OCI-LY1 (cell line): ENCODE measurements around the gene CAPN11.

Experiments
- H2AFZ ChIP-seq: fragments of 200-600 bp; sonication (generic), shearing (Covaris generic); 2 replicates; pipeline ENCODE4 v1.6.0; 2014; ENCODE audit warnings: antibody characterized with exemption, mild to moderate bottlenecking, low read length
- H3F3A ChIP-seq: fragments of 200-600 bp; sonication (generic), shearing (Covaris generic); 2 replicates; pipeline ENCODE4 v1.6.0; 2014; ENCODE audit warnings: mild to moderate bottlenecking, antibody characterized with exemption, low read length, moderate library complexity; ENCODE audit not compliant: insufficient read depth
- H3K27ac ChIP-seq: fragments of 200-600 bp; sonication (generic); 2 replicates; pipeline ENCODE4 v1.5.1; 2014; ENCODE audit warnings: low read length, mixed run types, mild to moderate bottlenecking, low read depth; ENCODE audit not compliant: poor library complexity, severe bottlenecking
- H3K27me3 ChIP-seq: fragments of 200-600 bp; sonication (generic); 2 replicates; pipeline ENCODE4 v1.6.0; 2014; ENCODE audit warnings: antibody characterized with exemption, mild to moderate bottlenecking, low read length, moderate library complexity; ENCODE audit not compliant: insufficient read depth
- H3K36me3 ChIP-seq: fragments of 200-600 bp; sonication (generic); 2 replicates; pipeline ENCODE4 v1.6.1; 2014; ENCODE audit warnings: mild to moderate bottlenecking, antibody characterized with exemption, low read length, moderate library complexity, mixed read lengths; ENCODE audit not compliant: insufficient read depth
- H3K4me1 ChIP-seq: fragments of 200-600 bp; sonication (generic); 2 replicates; pipeline ENCODE4 v1.5.1; 2014; ENCODE audit warnings: mild to moderate bottlenecking, low read length, moderate library complexity; ENCODE audit not compliant: insufficient read depth, severe bottlenecking
- H3K4me2 ChIP-seq: fragments of 200-600 bp; sonication (generic), shearing (Covaris generic); 2 replicates; pipeline ENCODE4 v1.6.1; 2014; ENCODE audit warnings: low read length
- H3K4me3 ChIP-seq: fragments of 200-600 bp; sonication (generic); 2 replicates; pipeline ENCODE4 v1.5.1; 2014; ENCODE audit warnings: low read length, low read depth, mild to moderate bottlenecking, mixed read lengths; ENCODE audit not compliant: poor library complexity, severe bottlenecking
- H3K79me2 ChIP-seq: fragments of 200-600 bp; shearing (Covaris generic); 2 replicates; pipeline ENCODE4 v1.6.1; 2016; ENCODE audit warnings: mixed run types, low read length, mixed read lengths; ENCODE audit not compliant: insufficient read depth
- H3K9ac ChIP-seq: fragments of 200-600 bp; sonication (generic), shearing (Covaris generic); 2 replicates; pipeline ENCODE4 v1.6.1; 2014; ENCODE audit warnings: mild to moderate bottlenecking, low read length, mixed read lengths
- H3K9me2 ChIP-seq: fragments of 200-600 bp; sonication (generic), shearing (Covaris generic); 2 replicates; pipeline ENCODE4 v1.6.1; 2014; ENCODE audit warnings: low read depth, mild to moderate bottlenecking, low read length, mixed read lengths
- H3K9me3 ChIP-seq: fragments of 200-600 bp; shearing (Covaris generic); 2 replicates; pipeline ENCODE4 v1.6.1; 2014; ENCODE audit warnings: low read length, mixed read lengths
- H4K20me1 ChIP-seq: fragments of 200-600 bp; sonication (generic), shearing (Covaris generic); 2 replicates; pipeline ENCODE4 v1.6.0; 2016; ENCODE audit warnings: mild to moderate bottlenecking, low read length; ENCODE audit not compliant: insufficient read depth
- EZH2 ChIP-seq: fragments of 200-600 bp; sonication (generic), shearing (Covaris generic); IDR thresholded peaks from 2 replicates; pipeline ENCODE4 v1.8.0; 2017; ENCODE audit warnings: borderline replicate concordance, mixed run types, mild to moderate bottlenecking, antibody characterized with exemption, low read length, moderate library complexity, mixed read lengths
- TF ChIP-seq, protein P1 (sequence below): fragments of 200-600 bp; sonication (generic), shearing (Covaris generic); IDR thresholded peaks from 2 replicates; pipeline ENCODE4 v1.5.1; 2017; ENCODE audit warnings: mild to moderate bottlenecking, antibody characterized with exemption, low read length, moderate library complexity, mixed read lengths

CAPN11 gene

DNA sequence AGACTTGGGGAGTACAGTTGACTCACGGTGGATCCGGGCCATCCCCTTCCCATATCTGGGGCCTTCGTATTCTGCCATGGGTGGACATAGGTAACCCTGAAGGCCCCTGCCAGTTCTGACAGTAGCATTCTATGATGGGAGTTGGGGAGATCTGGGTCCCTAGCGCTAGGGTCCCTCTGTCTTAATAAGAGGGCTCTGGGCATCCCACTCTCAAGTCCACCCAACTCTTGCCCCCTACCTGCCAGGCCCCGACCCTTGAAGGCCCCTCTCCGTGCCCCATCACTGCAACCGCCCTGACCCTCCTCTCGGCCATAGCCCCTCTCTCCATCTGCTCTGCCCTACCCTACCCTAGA is 6.5 kb upstream of the CAPN11 start:
- Histone ChIP-seq H3K9ac (no peak overlapping the region), H3K9me3 (no peaks in the 10 kb centered on the region), H2AFZ (no peak overlapping the region), H3K4me1 (no peaks in the 10 kb centered on the region), H3K9me2 (no peaks in the 10 kb centered on the region), H3K79me2 (no peaks in the 10 kb centered on the region), H3K4me2 (no peak overlapping the region), H3K36me3 (no peaks in the 10 kb centered on the region), H3K27me3 (peaks cover 6% of the 10 kb centered on the region; the same call in 1 of the 2 replicates), H3F3A (no peaks in the 10 kb centered on the region), H3K27ac (no peak overlapping the region), H3K4me3 (no peak overlapping the region), H4K20me1 (no peaks in the 10 kb centered on the region)
- TF ChIP-seq EZH2, result no peak
- TF ChIP-seq, protein P1, sequence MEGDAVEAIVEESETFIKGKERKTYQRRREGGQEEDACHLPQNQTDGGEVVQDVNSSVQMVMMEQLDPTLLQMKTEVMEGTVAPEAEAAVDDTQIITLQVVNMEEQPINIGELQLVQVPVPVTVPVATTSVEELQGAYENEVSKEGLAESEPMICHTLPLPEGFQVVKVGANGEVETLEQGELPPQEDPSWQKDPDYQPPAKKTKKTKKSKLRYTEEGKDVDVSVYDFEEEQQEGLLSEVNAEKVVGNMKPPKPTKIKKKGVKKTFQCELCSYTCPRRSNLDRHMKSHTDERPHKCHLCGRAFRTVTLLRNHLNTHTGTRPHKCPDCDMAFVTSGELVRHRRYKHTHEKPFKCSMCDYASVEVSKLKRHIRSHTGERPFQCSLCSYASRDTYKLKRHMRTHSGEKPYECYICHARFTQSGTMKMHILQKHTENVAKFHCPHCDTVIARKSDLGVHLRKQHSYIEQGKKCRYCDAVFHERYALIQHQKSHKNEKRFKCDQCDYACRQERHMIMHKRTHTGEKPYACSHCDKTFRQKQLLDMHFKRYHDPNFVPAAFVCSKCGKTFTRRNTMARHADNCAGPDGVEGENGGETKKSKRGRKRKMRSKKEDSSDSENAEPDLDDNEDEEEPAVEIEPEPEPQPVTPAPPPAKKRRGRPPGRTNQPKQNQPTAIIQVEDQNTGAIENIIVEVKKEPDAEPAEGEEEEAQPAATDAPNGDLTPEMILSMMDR, result peak; percentile 24; the same call in 1 of the 2 replicates

DNA sequence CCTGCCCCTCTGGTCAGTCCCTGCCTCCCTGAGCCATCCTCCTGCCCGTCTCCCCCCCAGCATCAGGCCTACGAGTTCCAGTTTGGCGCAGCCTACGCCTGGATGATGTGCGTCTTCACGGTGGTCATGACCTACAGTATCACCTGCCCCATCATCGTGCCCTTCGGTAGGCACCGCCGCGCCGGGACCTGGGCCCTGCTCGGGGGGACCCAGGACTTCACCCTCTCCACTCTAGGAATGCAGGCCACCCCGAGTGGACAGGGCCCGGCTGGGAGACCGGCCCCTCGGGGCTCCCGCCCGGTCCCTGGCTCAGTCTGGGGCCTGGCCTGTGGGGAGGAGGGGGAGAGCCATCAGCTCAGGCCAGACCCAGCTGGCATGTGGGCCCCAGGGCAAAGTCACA is 6.1 kb upstream of the CAPN11 start:
- H3K4me2 ChIP-seq, result no peak overlapping the region
- H3K79me2 ChIP-seq, result no peaks in the 10 kb centered on the region
- H2AFZ ChIP-seq, result no peak overlapping the region
- H3F3A ChIP-seq, result no peaks in the 10 kb centered on the region
- H3K9me2 ChIP-seq, result no peaks in the 10 kb centered on the region
- H3K4me3 ChIP-seq, result no peak overlapping the region
- H3K9me3 ChIP-seq, result no peaks in the 10 kb centered on the region
- no peak overlapping the region for H3K9ac ChIP-seq
- no peaks in the 10 kb centered on the region for H4K20me1 ChIP-seq
- no peak overlapping the region for H3K27ac ChIP-seq
- H3K4me1 ChIP-seq, result no peaks in the 10 kb centered on the region
- no peaks in the 10 kb centered on the region for H3K36me3 ChIP-seq
- peaks cover 6% of the 10 kb centered on the region; the same call in 1 of the 2 replicates for H3K27me3 ChIP-seq
- TF ChIP-seq, protein P1, result no peak
- TF ChIP-seq EZH2, result no peak

DNA sequence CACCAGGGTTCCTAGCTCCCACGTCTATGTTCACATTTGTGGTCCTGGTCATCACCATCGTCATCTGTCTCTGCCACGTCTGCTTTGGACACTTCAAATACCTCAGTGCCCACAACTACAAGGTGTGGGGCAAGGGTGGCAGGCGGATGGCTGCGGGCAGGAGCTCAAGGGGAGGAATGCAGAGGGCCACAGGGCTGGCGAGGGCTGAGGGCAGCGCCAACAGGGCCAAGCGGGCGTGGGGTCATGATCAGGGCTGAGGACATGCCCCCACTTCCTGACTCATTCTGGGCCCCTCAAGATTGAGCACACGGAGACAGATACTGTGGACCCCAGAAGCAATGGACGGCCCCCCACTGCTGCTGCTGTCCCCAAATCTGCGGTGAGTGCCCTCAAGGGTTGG is 4.6 kb upstream of the CAPN11 start:
- Histone ChIP-seq H4K20me1 (no peaks in the 10 kb centered on the region), H2AFZ (no peak overlapping the region), H3K9me2 (no peaks in the 10 kb centered on the region), H3K27me3 (peaks cover 6% of the 10 kb centered on the region; the same call in 1 of the 2 replicates), H3K36me3 (no peaks in the 10 kb centered on the region), H3K4me2 (no peak overlapping the region), H3K27ac (no peak overlapping the region), H3K4me1 (no peaks in the 10 kb centered on the region), H3F3A (no peaks in the 10 kb centered on the region), H3K9me3 (no peaks in the 10 kb centered on the region), H3K4me3 (no peak overlapping the region), H3K79me2 (no peaks in the 10 kb centered on the region), H3K9ac (no peak overlapping the region)
- TF ChIP-seq, protein P1, result no peak
- TF ChIP-seq EZH2, result no peak
